Glutamatergic neuron (in vitro differentiated cells): ENCODE data around the gene MFSD11. TPM values are rescaled to one million over a fixed set of nuclear protein-coding genes. Genes with fewer than 3 reads are reported as not detected.
"Not testable (repeated sequence)": the region's sequence is repeated elsewhere in the genome, so short reads cannot be mapped to it uniquely, and the experiment has no call there.

Experiments used
- DNase-seq: peaks from one replicate; pipeline ENCODE4 v3.0.0; 2022
- H3K27ac Mint-ChIP-seq: one replicate; pipeline ENCODE4 v1.8.0; 2020; ENCODE audit warnings: mild to moderate bottlenecking, mixed read lengths, inconsistent platforms; ENCODE audit not compliant: unreplicated experiment
- H3K27me3 Mint-ChIP-seq: one replicate; pipeline ENCODE4 v1.8.0; 2020; ENCODE audit warnings: mild to moderate bottlenecking, moderate library complexity, mixed read lengths, inconsistent platforms; ENCODE audit not compliant: unreplicated experiment
- H3K36me3 Mint-ChIP-seq: one replicate; pipeline ENCODE4 v1.8.0; 2020; ENCODE audit warnings: mild to moderate bottlenecking, mixed read lengths, inconsistent platforms; ENCODE audit not compliant: unreplicated experiment
- H3K4me1 Mint-ChIP-seq: one replicate; pipeline ENCODE4 v1.8.0; 2020; ENCODE audit warnings: mild to moderate bottlenecking, low read depth, mixed read lengths, inconsistent platforms; ENCODE audit not compliant: unreplicated experiment
- H3K4me3 Mint-ChIP-seq: one replicate; pipeline ENCODE4 v1.8.0; 2020; ENCODE audit warnings: mild to moderate bottlenecking, mixed read lengths, inconsistent platforms; ENCODE audit not compliant: unreplicated experiment
- H3K9me3 Mint-ChIP-seq: one replicate; pipeline ENCODE4 v1.8.0; 2020; ENCODE audit warnings: mild to moderate bottlenecking, moderate library complexity, mixed read lengths, inconsistent platforms; ENCODE audit not compliant: unreplicated experiment
- total RNA-seq: library from RNA; stranded (reverse); fragmentation: NEBNext Ultra II Directional; extraction: Animal tissue kit (Norgen Biotek cat#: 25700); gene quantifications from one replicate; pipeline ENCODE4 v1.2.1, GENCODE V29; 2021; ENCODE audit not compliant: unreplicated experiment
- TF ChIP-seq, protein P1 (sequence below): fragments of 200-600 bp; sonication (generic); IDR thresholded peaks from one replicate; pipeline ENCODE4 v1.5.0; 2021; ENCODE audit not compliant: partially characterized antibody, unreplicated experiment

Gene MFSD11
- total RNA-seq, 1 donor from 2014 or later, result 33.7 TPM

DNA sequence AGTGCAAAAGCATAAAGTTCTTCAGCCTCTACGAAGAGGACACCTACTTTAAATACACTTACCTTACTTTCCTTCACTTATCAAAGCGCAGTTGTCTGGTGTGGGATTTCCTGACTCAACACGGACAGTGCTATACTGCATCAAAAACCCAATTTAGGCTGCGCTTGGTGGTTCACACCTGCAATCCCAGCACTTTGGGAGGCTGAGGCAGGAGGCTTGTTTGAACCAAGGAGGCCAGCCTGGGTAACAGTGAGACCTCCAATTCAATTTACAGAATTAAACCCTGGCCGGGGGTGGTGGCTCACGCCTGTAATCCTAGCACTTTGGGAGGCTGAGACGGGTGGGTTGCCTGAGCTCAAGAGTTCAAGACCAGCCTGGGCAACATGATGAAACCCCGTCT lies 15.6 kb upstream of the MFSD11 start:
- DNase-seq, result no peak
- H3K36me3 Mint-ChIP-seq, result no peaks in the 10 kb centered on the region
- H3K27me3 Mint-ChIP-seq, result no peaks in the 10 kb centered on the region
- peaks cover 5% of the 10 kb centered on the region for H3K4me1 Mint-ChIP-seq
- TF ChIP-seq, protein P1, sequence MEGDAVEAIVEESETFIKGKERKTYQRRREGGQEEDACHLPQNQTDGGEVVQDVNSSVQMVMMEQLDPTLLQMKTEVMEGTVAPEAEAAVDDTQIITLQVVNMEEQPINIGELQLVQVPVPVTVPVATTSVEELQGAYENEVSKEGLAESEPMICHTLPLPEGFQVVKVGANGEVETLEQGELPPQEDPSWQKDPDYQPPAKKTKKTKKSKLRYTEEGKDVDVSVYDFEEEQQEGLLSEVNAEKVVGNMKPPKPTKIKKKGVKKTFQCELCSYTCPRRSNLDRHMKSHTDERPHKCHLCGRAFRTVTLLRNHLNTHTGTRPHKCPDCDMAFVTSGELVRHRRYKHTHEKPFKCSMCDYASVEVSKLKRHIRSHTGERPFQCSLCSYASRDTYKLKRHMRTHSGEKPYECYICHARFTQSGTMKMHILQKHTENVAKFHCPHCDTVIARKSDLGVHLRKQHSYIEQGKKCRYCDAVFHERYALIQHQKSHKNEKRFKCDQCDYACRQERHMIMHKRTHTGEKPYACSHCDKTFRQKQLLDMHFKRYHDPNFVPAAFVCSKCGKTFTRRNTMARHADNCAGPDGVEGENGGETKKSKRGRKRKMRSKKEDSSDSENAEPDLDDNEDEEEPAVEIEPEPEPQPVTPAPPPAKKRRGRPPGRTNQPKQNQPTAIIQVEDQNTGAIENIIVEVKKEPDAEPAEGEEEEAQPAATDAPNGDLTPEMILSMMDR, result no peak
- H3K9me3 Mint-ChIP-seq, result peaks cover 2% of the 10 kb centered on the region
- H3K4me3 Mint-ChIP-seq, result no peak overlapping the region
- no peak overlapping the region for H3K27ac Mint-ChIP-seq

DNA sequence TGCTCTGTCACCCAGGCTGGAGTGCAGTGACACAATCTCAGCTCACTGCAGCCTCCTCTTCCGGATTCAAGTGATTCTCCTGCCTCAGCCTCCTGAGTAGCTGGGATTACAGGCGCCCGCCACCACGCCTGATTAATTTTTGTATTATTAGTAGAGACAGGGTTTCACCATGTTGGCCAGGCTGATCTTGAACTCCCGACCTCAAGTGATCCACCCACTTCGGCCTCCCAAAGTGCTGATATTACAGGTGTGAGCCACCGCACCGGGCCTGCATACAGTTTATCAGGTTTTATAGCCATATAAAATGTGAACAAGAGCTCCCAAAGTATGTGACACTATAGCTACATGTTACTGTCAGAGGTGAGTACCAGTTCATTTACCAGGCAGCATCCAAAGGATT lies 14.9 kb upstream of the MFSD11 start:
- not testable (repeated sequence) for H3K27me3 Mint-ChIP-seq, H3K4me1 Mint-ChIP-seq, H3K9me3 Mint-ChIP-seq, H3K4me3 Mint-ChIP-seq, H3K27ac Mint-ChIP-seq, H3K36me3 Mint-ChIP-seq, DNase-seq

DNA sequence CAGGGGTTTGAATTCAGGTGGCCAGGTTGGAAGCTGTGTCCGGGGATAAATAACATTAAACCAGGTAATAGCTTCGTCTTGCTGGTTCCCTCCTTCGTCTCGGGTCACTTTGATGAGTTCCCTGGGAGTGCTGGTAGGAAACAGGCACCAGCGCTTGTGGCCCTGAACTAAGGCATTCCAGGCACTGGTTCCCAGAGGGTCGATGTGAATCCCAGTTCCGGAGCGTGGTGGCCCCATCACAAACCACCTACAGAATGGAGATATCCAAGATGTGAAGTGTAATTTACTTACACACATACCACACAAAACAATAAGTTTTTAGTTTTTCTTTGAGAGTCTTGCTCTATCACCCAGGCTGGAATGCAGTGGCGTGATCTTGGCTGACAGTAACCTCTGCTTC lies 14.1 kb upstream of the MFSD11 start:
- Mint-ChIP-seq H3K27me3 (no peaks in the 10 kb centered on the region), H3K27ac (no peak overlapping the region), H3K36me3 (no peaks in the 10 kb centered on the region), H3K9me3 (peaks cover 6% of the 10 kb centered on the region), H3K4me3 (no peak overlapping the region), H3K4me1 (peaks cover 5% of the 10 kb centered on the region)
- TF ChIP-seq, protein P1, result no peak
- no peak for DNase-seq

DNA sequence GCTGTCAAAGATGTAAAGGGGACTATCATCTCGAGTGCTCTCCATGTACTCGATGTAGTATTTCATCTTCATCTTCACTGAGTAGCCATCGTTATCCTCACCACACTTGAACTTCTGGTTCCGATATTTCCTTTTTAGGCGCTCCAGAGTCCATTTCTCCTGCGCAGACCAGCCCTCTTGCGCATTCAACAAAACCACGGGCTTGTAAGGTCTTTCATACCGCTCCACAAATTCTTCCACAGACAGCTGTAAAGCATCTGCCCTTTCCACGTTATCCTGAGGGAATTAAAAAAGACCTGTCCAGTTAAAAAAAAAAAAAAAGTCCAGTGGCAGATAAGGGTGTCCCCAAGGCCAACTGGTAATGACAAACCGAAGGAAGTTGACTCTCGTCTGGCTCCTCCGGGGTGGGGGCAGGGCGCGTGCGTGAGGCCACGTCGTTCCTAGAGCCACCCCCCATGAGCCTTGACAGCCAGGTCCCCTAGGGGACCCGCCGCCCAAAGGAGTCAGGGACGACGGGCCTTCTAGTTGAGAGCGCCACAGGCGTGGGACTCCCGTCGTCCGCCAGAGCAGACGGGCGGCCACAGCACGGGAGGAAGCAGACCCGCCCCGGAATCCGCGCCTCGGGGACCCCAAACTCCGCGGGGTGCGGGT lies 12.2 kb upstream of the MFSD11 start:
- peaks cover 5% of the 10 kb centered on the region for H3K4me1 Mint-ChIP-seq
- H3K27ac Mint-ChIP-seq, result peak overlapping the region; percentile 88
- peak; percentile 39 for DNase-seq
- H3K4me3 Mint-ChIP-seq, result peak overlapping the region; percentile 94
- TF ChIP-seq, protein P1, result no peak
- H3K9me3 Mint-ChIP-seq, result peaks cover 6% of the 10 kb centered on the region
- H3K27me3 Mint-ChIP-seq, result no peaks in the 10 kb centered on the region
- H3K36me3 Mint-ChIP-seq, result no peaks in the 10 kb centered on the region

DNA sequence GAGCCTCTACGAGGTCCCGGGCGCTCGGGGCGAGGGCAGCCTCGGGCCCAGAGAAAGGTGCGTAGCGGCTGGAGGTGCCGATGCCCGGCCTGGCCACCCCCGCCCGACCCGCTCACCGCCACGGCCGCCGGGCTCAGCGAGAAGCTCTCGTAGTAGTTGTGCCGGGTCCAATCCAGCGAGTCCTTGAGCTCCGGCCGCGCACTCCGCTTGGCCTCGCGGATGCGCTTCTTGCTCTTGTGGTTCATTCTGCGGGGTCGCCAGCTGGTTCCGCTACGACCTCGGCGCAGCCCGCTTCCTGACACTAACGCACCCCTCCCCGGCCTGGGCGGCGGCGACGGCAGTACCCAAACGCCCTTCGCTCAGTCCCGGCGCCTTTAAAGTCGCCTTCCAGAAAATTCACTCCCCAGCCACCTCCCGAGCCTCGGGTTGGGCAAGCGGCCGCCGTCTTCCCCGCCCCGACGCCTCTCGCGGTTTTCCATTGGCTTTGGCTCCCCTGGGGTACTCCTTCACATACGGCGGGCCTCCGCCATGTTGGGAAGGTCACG lies 11.6 kb upstream of the MFSD11 start, which contains the start of gene JMJD6:
TSS of gene JMJD6 (minus strand) at position 376 of the 545 bp plus-strand sequence. CDS start at position 245, 131 bp downstream.
- DNase-seq, result peak; percentile 93
- TF ChIP-seq, protein P1, result no peak
- peak within 1 kb of the TSS; percentile 91 for H3K27ac Mint-ChIP-seq
- no peaks in the 10 kb centered on the region for H3K27me3 Mint-ChIP-seq
- peaks cover 6% of the 10 kb centered on the region for H3K9me3 Mint-ChIP-seq
- H3K4me1 Mint-ChIP-seq, result peaks cover 5% of the 10 kb centered on the region
- peak within 1 kb of the TSS; percentile 94 for H3K4me3 Mint-ChIP-seq
- H3K36me3 Mint-ChIP-seq, result no peaks in the 10 kb centered on the region
